Subcutaneous adipose tissue (tissue), 4 donors: ENCODE data around the gene RRP8. TPM values are rescaled to one million over a fixed set of nuclear protein-coding genes. Genes with fewer than 3 reads are reported as not detected.

Experiments used
- CTCF ChIP-seq: fragments of 450-650 bp; IDR thresholded peaks from one replicate; pipeline ENCODE4 v1.5.1; 2016; ENCODE audit warnings: low read depth, mild to moderate bottlenecking, control low read depth, antibody characterized with exemption, moderate library complexity
- total RNA-seq, 4 donors: library from RNA; depleted of rRNA; stranded (reverse); fragments of >200 nt; gene quantifications; one replicate each; pipeline ENCODE4 v1.1.0, GENCODE V29; 2016

The RRP8 gene
- total RNA-seq, 4 donors from 2014 or later, result 8.8 to 15.4 (median 9.8) TPM

- no peak for TF ChIP-seq CTCF
Observed at GRCh38 chr11:6646918-6647679, 43.7 kb upstream of the RRP8 start.

- TF ChIP-seq CTCF, result no peak
Observed at GRCh38 chr11:6646576-6646917, 43.1 kb upstream of the RRP8 start.

- TF ChIP-seq CTCF, result no peak
Observed at GRCh38 chr11:6646071-6646470, 42.7 kb upstream of the RRP8 start.

DNA sequence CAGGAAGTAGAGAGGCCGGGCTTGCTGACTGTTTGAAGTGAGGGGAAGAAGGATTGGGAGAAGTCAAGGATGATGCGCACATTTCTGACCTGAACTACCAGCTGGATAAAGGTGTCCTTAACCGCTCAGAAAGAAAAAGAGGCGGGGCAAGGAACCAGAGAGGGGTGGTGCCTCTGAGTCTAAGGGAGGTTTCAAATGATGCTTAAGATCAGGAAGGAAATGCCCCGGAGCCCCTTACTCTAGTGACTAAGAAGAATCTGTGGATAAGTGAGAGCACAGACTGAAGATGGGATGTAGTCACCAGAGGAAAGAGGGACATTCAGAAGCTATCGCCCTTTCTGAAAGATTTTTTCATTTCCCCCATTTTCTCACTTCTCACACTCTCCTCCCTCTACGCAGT, 39.5 kb upstream of the RRP8 start:
- TF ChIP-seq CTCF, result no peak

DNA sequence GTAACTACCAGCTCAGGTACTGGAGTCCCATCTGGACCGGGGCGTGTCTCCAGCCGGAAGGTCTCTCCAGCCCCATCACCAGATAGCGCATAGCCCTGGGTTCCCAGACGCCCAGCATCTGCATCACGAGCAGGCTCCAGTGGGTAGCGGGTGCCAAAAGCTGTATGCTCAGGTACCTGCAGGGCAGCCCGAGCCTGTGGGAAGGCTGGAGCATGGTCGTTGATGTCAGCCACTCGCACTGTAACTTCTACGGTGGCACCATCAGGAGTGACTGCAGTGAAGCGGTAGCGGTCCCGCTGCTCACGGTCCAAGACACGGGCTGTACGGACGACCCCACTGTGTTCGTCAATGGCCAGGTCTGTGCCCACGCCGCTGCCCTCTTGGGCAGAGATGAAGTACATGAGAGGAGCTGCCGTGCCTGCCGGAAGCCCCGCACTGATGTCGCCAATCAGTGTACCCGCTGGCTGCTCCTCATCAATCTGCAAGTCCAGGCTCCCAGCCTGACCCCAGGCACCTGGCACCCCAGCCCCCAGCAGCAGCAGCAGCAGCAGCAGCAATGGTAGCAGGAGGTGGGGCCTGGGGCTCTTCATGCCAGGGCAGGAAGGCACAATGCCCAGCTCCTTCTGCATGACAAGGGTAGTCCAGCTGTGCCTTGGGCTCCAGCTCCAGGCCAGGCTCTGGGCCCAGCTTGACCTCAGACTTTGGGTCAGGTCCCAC, 37.7 kb upstream of the RRP8 start:
- TF ChIP-seq CTCF, result no peak

- no peak for TF ChIP-seq CTCF
Observed at GRCh38 chr11:6640036-6640984, 36.9 kb upstream of the RRP8 start.

GRCh38 chr11:6638429-6638828, 35.0 kb upstream of the RRP8 start:
- no peak for TF ChIP-seq CTCF
